Neural progenitor cell (in vitro differentiated cells): ENCODE data around the gene RTRAF. TPM values are rescaled to one million over a fixed set of nuclear protein-coding genes. Genes with fewer than 3 reads are reported as not detected.

Experiments
- DNase-seq: peaks from one replicate; pipeline ENCODE4 v3.0.0-alpha.2; 2016; ENCODE audit warnings: low spot score
- H2AFZ ChIP-seq: fragments of 200-600 bp; sonication (generic); replicated peaks from 2 replicates; pipeline ENCODE4 v1.6.1; 2016; ENCODE audit warnings: antibody characterized with exemption
- H3F3A ChIP-seq: fragments of 200-600 bp; sonication (generic); 2 replicates; pipeline ENCODE4 v1.6.1; 2016; ENCODE audit warnings: antibody characterized with exemption, low read depth
- H3K27ac ChIP-seq: fragments of 200-600 bp; sonication (generic); 2 replicates; pipeline ENCODE4 v1.5.1; 2016; ENCODE audit warnings: mild to moderate bottlenecking
- H3K27me3 ChIP-seq: fragments of 200-600 bp; sonication (generic); 2 replicates; pipeline ENCODE4 v1.6.1; 2016; ENCODE audit warnings: mild to moderate bottlenecking, moderate library complexity
- H3K36me3 ChIP-seq: fragments of 200-600 bp; sonication (generic); 2 replicates; pipeline ENCODE4 v1.5.1; 2016
- H3K4me1 ChIP-seq: fragments of 200-600 bp; sonication (generic); 2 replicates; pipeline ENCODE4 v1.6.1; 2016; ENCODE audit warnings: mixed run types
- H3K4me2 ChIP-seq: fragments of 200-600 bp; sonication (generic); 2 replicates; pipeline ENCODE4 v1.6.1; 2016
- H3K4me3 ChIP-seq: fragments of 200-600 bp; sonication (generic); 2 replicates; pipeline ENCODE4 v1.5.1; 2016
- H3K79me2 ChIP-seq: fragments of 200-600 bp; sonication (generic); 2 replicates; pipeline ENCODE4 v1.6.1; 2016; ENCODE audit warnings: low read depth
- H3K9ac ChIP-seq: fragments of 200-600 bp; sonication (generic); 2 replicates; pipeline ENCODE4 v1.6.1; 2016
- H3K9me3 ChIP-seq: fragments of 200-600 bp; sonication (generic); 2 replicates; pipeline ENCODE4 v1.5.1; 2016; ENCODE audit warnings: low read depth
- H4K20me1 ChIP-seq: fragments of 200-600 bp; sonication (generic); 2 replicates; pipeline ENCODE4 v1.6.1; 2016; ENCODE audit warnings: low read depth
- H3K27ac Mint-ChIP-seq: 3 replicates; pipeline ENCODE4 v1.8.0; 2021; ENCODE audit warnings: mixed read lengths
- H3K27me3 Mint-ChIP-seq: 2 replicates; pipeline ENCODE4 v1.8.0; 2022; ENCODE audit warnings: low read depth, mild to moderate bottlenecking, inconsistent platforms, moderate library complexity, mixed read lengths; ENCODE audit not compliant: insufficient read depth
- H3K36me3 Mint-ChIP-seq: 3 replicates; pipeline ENCODE4 v1.8.0; 2021; ENCODE audit warnings: mixed read lengths
- H3K4me1 Mint-ChIP-seq: 3 replicates; pipeline ENCODE4 v1.8.0; 2021; ENCODE audit warnings: mixed read lengths
- H3K4me3 Mint-ChIP-seq: 3 replicates; pipeline ENCODE4 v1.8.0; 2021; ENCODE audit warnings: mild to moderate bottlenecking, moderate library complexity, mixed read lengths
- H3K9me3 Mint-ChIP-seq: 3 replicates; pipeline ENCODE4 v1.8.0; 2020; ENCODE audit warnings: mixed read lengths
- CTCF ChIP-seq: fragments of 200-600 bp; sonication (generic); IDR thresholded peaks from 2 replicates; pipeline ENCODE4 v1.5.1; 2017; ENCODE audit warnings: antibody characterized with exemption, mild to moderate bottlenecking
- EZH2 ChIP-seq: fragments of 200-600 bp; sonication (generic); IDR thresholded peaks from 2 replicates; pipeline ENCODE4 v1.6.1; 2017; ENCODE audit warnings: antibody characterized with exemption, mild to moderate bottlenecking, moderate library complexity
- EZH2phosphoT487 ChIP-seq: fragments of 200-600 bp; sonication (generic); IDR thresholded peaks from 2 replicates; pipeline ENCODE4 v1.6.1; 2017; ENCODE audit warnings: antibody characterized with exemption
- total RNA-seq: library from RNA; depleted of rRNA; stranded (reverse); fragments of >200 nt; gene quantifications from 2 replicates; pipeline ENCODE4 v1.2.3, GENCODE V29; 2015; ENCODE audit warnings: low replicate concordance

RTRAF gene
- total RNA-seq, 1 donor from 2014 or later = 414 TPM

- H2AFZ ChIP-seq = no peak overlapping the region
- Mint-ChIP-seq H3K4me1 (peaks cover 23% of the 10 kb centered on the region), H3K4me3 (no peak overlapping the region), H3K27me3 (peaks cover 6% of the 10 kb centered on the region), H3K9me3 (no peaks in the 10 kb centered on the region), H3K36me3 (no peaks in the 10 kb centered on the region), H3K27ac (no peak overlapping the region)
- no peak overlapping the region for H3K27ac ChIP-seq
- H3K9ac ChIP-seq = no peak overlapping the region
- no peaks in the 10 kb centered on the region for H4K20me1 ChIP-seq
- H3K4me3 ChIP-seq = no peak overlapping the region
- no peak overlapping the region for H3K4me2 ChIP-seq
- no peaks in the 10 kb centered on the region for H3F3A ChIP-seq
- DNase-seq = no peak
- no peaks in the 10 kb centered on the region for H3K36me3 ChIP-seq
- H3K4me1 ChIP-seq = peaks cover 10% of the 10 kb centered on the region
- TF ChIP-seq CTCF = no peak
- H3K27me3 ChIP-seq = no peaks in the 10 kb centered on the region
- no peaks in the 10 kb centered on the region for H3K79me2 ChIP-seq
- H3K9me3 ChIP-seq = no peaks in the 10 kb centered on the region
Observed at GRCh38 chr14:52029881-52030280, 40.5 kb downstream of the RTRAF start.

GRCh38 chr14:52031781-52032180 is 42.4 kb downstream of the RTRAF start:
- Histone ChIP-seq H2AFZ (no peak overlapping the region), H3K4me2 (no peak overlapping the region), H3K27ac (no peak overlapping the region), H4K20me1 (no peaks in the 10 kb centered on the region), H3K27me3 (no peaks in the 10 kb centered on the region), H3K4me1 (peaks cover 10% of the 10 kb centered on the region), H3F3A (no peaks in the 10 kb centered on the region), H3K9ac (no peak overlapping the region), H3K9me3 (no peaks in the 10 kb centered on the region), H3K79me2 (no peaks in the 10 kb centered on the region), H3K4me3 (no peak overlapping the region), H3K36me3 (no peaks in the 10 kb centered on the region)
- Mint-ChIP-seq H3K36me3 (peaks cover 4% of the 10 kb centered on the region), H3K27me3 (peaks cover 5% of the 10 kb centered on the region), H3K27ac (no peak overlapping the region), H3K9me3 (no peaks in the 10 kb centered on the region), H3K4me3 (no peak overlapping the region), H3K4me1 (peaks cover 23% of the 10 kb centered on the region)
- DNase-seq = no peak
- TF ChIP-seq EZH2phosphoT487 = no peak
- no peak for TF ChIP-seq CTCF
- TF ChIP-seq EZH2 = no peak

- TF ChIP-seq CTCF (no peak), EZH2 (no peak), EZH2phosphoT487 (no peak)
- H3F3A ChIP-seq = no peaks in the 10 kb centered on the region
- H3K4me1 ChIP-seq = peaks cover 10% of the 10 kb centered on the region
- no peaks in the 10 kb centered on the region for H4K20me1 ChIP-seq
- Mint-ChIP-seq H3K9me3 (no peaks in the 10 kb centered on the region), H3K27ac (peak overlapping the region; percentile 63), H3K4me1 (peaks cover 23% of the 10 kb centered on the region), H3K4me3 (no peak overlapping the region), H3K27me3 (peaks cover 5% of the 10 kb centered on the region), H3K36me3 (peaks cover 4% of the 10 kb centered on the region)
- no peaks in the 10 kb centered on the region for H3K9me3 ChIP-seq
- no peak for DNase-seq
- no peak overlapping the region for H3K9ac ChIP-seq
- H3K4me3 ChIP-seq = no peak overlapping the region
- H3K36me3 ChIP-seq = no peaks in the 10 kb centered on the region
- no peaks in the 10 kb centered on the region for H3K79me2 ChIP-seq
- H3K27ac ChIP-seq = no peak overlapping the region
- H3K4me2 ChIP-seq = no peak overlapping the region
- H2AFZ ChIP-seq = no peak overlapping the region
- H3K27me3 ChIP-seq = no peaks in the 10 kb centered on the region
Observed at GRCh38 chr14:52032204-52032801, 43.0 kb downstream of the RTRAF start.
